ENCODE data around the gene STX8. TPM values are rescaled to one million over a fixed set of nuclear protein-coding genes. Genes with fewer than 3 reads are reported as not detected.

The STX8 gene
- total RNA-seq, 1 experiment from 2014 or later, result 38.8 TPM

DNA sequence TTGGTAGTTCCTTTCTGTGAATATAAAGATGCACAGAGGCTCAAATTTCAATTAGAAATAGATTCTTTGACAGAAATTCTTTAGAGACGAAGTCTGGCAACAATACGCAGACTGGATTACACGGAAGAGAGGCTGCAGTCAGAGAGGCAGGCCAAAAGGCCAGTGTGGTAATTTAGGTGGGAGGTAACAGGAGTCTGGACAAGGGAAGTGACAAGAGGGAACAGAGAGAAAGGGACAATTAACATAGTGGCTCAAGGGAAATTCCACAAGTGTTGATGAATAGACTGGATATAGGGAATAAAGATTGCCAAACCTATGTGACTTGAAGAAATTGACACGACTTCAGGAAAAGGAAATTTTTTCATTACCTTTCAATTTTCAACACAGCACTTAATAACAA, 54.6 kb downstream of the STX8 start:
- ChIA-PET POLR2A (no interaction called here), RAD21 (ENCODE audit: low non-redundant PET in 1 of 2, low total read pairs in 2 of 2, uncharacterized antibody in 2 of 2, unreplicated experiment in 2 of 2) (no interaction called here), CTCF (interaction anchor here (1.5 to 3.6 kb wide), 6 partner anchors 34 to 1137 kb away, joined by 4 to 39 read pairs (median 6); no protein-coding TSS in a partner anchor)
- no peaks in the 10 kb centered on the region for H4K20me1 ChIP-seq (ENCODE audit: insufficient read depth)
- no peaks in the 10 kb centered on the region; a peak in 1 of 4 replicates for H3K4me1 ChIP-seq (ENCODE audit: control insufficient read depth in 1 of 2, insufficient read depth in 2 of 2, low read length in 2 of 2)
- H2AFZ ChIP-seq (ENCODE audit: low read depth, low read length, poor library complexity, severe bottlenecking), result no peak overlapping the region
- BruUV-seq (replicated peaks), result no TSS peak
- no peak for ATAC-seq
- no peaks in the 10 kb centered on the region for H3K79me2 ChIP-seq (ENCODE audit: insufficient read depth, low read length)
- no peaks in the 10 kb centered on the region for H3K9me2 ChIP-seq (ENCODE audit: insufficient read depth)
- H3K36me3 ChIP-seq (ENCODE audit: control insufficient read depth in 1 of 2, insufficient read depth in 2 of 2, low read length in 2 of 2), result no peaks in the 10 kb centered on the region
- H3K27me3 ChIP-seq (ENCODE audit: insufficient read depth, low read length), result no peaks in the 10 kb centered on the region
- H3K9me3 ChIP-seq (ENCODE audit: control insufficient read depth in 1 of 2, insufficient read depth in 1 of 2, low read depth in 1 of 2, low read length in 2 of 2), result no peaks in the 10 kb centered on the region
- H3K4me2 ChIP-seq (ENCODE audit: low read length), result no peak overlapping the region
- H3K27ac ChIP-seq (ENCODE audit: low read depth, low read length), result no peak overlapping the region
- intact Hi-C loops (cut with micrococcal nuclease), result loop anchor here (5.0 to 10.0 kb wide), 2 partner anchors 626 to 769 kb away; no protein-coding TSS in a partner anchor
- no peak overlapping the region for H3K4me3 ChIP-seq (replicated peaks in 1 of 2; ENCODE audit: low read depth in 1 of 2, low read length in 2 of 2)
- no peak for DNase-seq (ENCODE audit: low read depth, low spot score)
- no peak for TF ChIP-seq RAD21 (IDR thresholded peaks at IDR 0.05; ENCODE audit: low read depth)
- no peak for TF ChIP-seq FOSL1 (IDR thresholded peaks at IDR 0.05; ENCODE audit: low read depth)
- TF ChIP-seq EZH2phosphoT487 (IDR thresholded peaks at IDR 0.05; ENCODE audit: borderline replicate concordance), result no peak
- TF ChIP-seq, protein P1, sequence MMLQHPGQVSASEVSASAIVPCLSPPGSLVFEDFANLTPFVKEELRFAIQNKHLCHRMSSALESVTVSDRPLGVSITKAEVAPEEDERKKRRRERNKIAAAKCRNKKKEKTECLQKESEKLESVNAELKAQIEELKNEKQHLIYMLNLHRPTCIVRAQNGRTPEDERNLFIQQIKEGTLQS (IDR thresholded peaks at IDR 0.05), result no peak
- TF ChIP-seq REST (IDR thresholded peaks at IDR 0.05; ENCODE audit: low read depth), result no peak
- no peak overlapping the region for H3K9ac ChIP-seq (ENCODE audit: low read length)

- ChIA-PET RAD21 (ENCODE audit: low non-redundant PET in 1 of 2, low total read pairs in 2 of 2, uncharacterized antibody in 2 of 2, unreplicated experiment in 2 of 2) (no interaction called here), POLR2A (no interaction called here), CTCF (interaction anchor here (2.2 to 3.6 kb wide), 2 partner anchors 522 to 525 kb away, joined by 7 to 39 read pairs; no protein-coding TSS in a partner anchor)
- no TSS peak for BruUV-seq (replicated peaks)
- Histone ChIP-seq H3K36me3 (ENCODE audit: control insufficient read depth in 1 of 2, insufficient read depth in 2 of 2, low read length in 2 of 2) (no peaks in the 10 kb centered on the region), H3K4me2 (ENCODE audit: low read length) (no peak overlapping the region), H2AFZ (ENCODE audit: low read depth, low read length, poor library complexity, severe bottlenecking) (no peak overlapping the region), H3K27me3 (ENCODE audit: insufficient read depth, low read length) (no peaks in the 10 kb centered on the region), H3K27ac (ENCODE audit: low read depth, low read length) (no peak overlapping the region), H3K4me1 (ENCODE audit: control insufficient read depth in 1 of 2, insufficient read depth in 2 of 2, low read length in 2 of 2) (no peaks in the 10 kb centered on the region; a peak in 1 of 4 replicates), H3K9me2 (ENCODE audit: insufficient read depth) (no peaks in the 10 kb centered on the region), H3K9me3 (ENCODE audit: control insufficient read depth in 1 of 2, insufficient read depth in 1 of 2, low read depth in 1 of 2, low read length in 2 of 2) (no peaks in the 10 kb centered on the region), H3K9ac (ENCODE audit: low read length) (no peak overlapping the region), H3K4me3 (replicated peaks in 1 of 2; ENCODE audit: low read depth in 1 of 2, low read length in 2 of 2) (no peak overlapping the region), H4K20me1 (ENCODE audit: insufficient read depth) (no peaks in the 10 kb centered on the region), H3K79me2 (ENCODE audit: insufficient read depth, low read length) (no peaks in the 10 kb centered on the region)
- ATAC-seq (no peak), DNase-seq (ENCODE audit: low read depth, low spot score) (no peak)
- intact Hi-C loops (cut with micrococcal nuclease), result loop anchor here (5.0 to 10.0 kb wide), 2 partner anchors 626 to 768 kb away; no protein-coding TSS in a partner anchor
- no peak for TF ChIP-seq YY1 (IDR thresholded peaks at IDR 0.05; ENCODE audit: extremely low read depth, insufficient replicate concordance, low read depth, low read length)
- no peak for TF ChIP-seq REST (IDR thresholded peaks at IDR 0.05; ENCODE audit: low read depth)
- no peak for TF ChIP-seq EZH2 (IDR thresholded peaks at IDR 0.05)
- no peak for TF ChIP-seq ZFX (IDR thresholded peaks at IDR 0.05)
- no peak for TF ChIP-seq CBX3 (IDR thresholded peaks at IDR 0.05; ENCODE audit: low read depth)
- no peak for TF ChIP-seq EGR1 (IDR thresholded peaks at IDR 0.05; ENCODE audit: low read depth)
- TF ChIP-seq, protein P2, sequence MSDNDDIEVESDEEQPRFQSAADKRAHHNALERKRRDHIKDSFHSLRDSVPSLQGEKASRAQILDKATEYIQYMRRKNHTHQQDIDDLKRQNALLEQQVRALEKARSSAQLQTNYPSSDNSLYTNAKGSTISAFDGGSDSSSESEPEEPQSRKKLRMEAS (IDR thresholded peaks at IDR 0.05), result no peak
- no peak for TF ChIP-seq RAD21 (IDR thresholded peaks at IDR 0.05; ENCODE audit: low read depth)
These were observed 55.0 kb downstream of the STX8 start for GRCh38 chr17:9520649-9521048.
